ENCODE data around the gene IMMP2L. TPM values are rescaled to one million over a fixed set of nuclear protein-coding genes. Genes with fewer than 3 reads are reported as not detected.

The IMMP2L gene
- total and polyA plus RNA-seq, 2 of the 13 experiments (the other 11 are each of a cell fraction or from before 2014, with no cell fraction given) = 7.8 to 16.9 TPM

GRCh38 chr7:111392294-111392693 lies 170.0 kb downstream of the IMMP2L start:
- H3K4me3 ChIP-seq (replicated peaks in 1 of 3; ENCODE audit: insufficient read depth in 1 of 3, low read depth in 2 of 3, low read length in 3 of 3) = no peak overlapping the region
- H3K36me3 ChIP-seq (replicated peaks in 1 of 2; ENCODE audit: control insufficient read depth in 1 of 2, insufficient read depth in 2 of 2, low read length in 2 of 2) = no peaks in the 10 kb centered on the region
- POLR2A ChIA-PET = no interaction called here
- intact Hi-C loops (cut with micrococcal nuclease; ENCODE audit: unreplicated experiment) (no loop called here), in situ Hi-C loops (cut with HindIII; ENCODE audit: extremely low pct_ligation_motif_present, low pct_unique_long_range_greater_than_20kb) (no loop called here)
- TF ChIP-seq, protein P1, sequence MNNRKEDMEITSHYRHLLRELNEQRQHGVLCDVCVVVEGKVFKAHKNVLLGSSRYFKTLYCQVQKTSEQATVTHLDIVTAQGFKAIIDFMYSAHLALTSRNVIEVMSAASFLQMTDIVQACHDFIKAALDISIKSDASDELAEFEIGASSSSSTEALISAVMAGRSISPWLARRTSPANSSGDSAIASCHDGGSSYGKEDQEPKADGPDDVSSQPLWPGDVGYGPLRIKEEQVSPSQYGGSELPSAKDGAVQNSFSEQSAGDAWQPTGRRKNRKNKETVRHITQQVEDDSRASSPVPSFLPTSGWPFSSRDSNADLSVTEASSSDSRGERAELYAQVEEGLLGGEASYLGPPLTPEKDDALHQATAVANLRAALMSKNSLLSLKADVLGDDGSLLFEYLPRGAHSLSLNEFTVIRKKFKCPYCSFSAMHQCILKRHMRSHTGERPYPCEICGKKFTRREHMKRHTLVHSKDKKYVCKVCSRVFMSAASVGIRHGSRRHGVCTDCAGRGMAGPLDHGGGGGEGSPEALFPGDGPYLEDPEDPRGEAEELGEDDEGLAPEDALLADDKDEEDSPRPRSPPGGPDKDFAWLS (CRISPR knock-in tag; IDR thresholded peaks at IDR 0.05; ENCODE audit: borderline replicate concordance) = no peak
- TF ChIP-seq MTF2 (CRISPR knock-in tag; IDR thresholded peaks at IDR 0.05; ENCODE audit: borderline replicate concordance) (no peak), ZFP1 (CRISPR knock-in tag; IDR thresholded peaks at IDR 0.05) (no peak)
- H3K4me1 ChIP-seq (ENCODE audit: insufficient read depth, low read length) = no peaks in the 10 kb centered on the region
- H3K9me3 ChIP-seq (ENCODE audit: low read length) = no peaks in the 10 kb centered on the region
- no peaks in the 10 kb centered on the region for H3K79me2 ChIP-seq (ENCODE audit: insufficient read depth, low read length)
- WGBS (ENCODE audit: low lambda C conversion rate) = 9% methylated on average over 1 of the region's 1 CpG
- no peak overlapping the region for H3K4me2 ChIP-seq (ENCODE audit: low read depth, low read length)
- DNase-seq (ENCODE audit: low spot score) (no peak), ATAC-seq (no peak), FAIRE-seq (no peak)
- no peak overlapping the region for H3K27ac ChIP-seq (ENCODE audit: extremely low read length, insufficient read depth, low read length)
- no TSS peak for BruUV-seq (replicated peaks)
- no peaks in the 10 kb centered on the region for H3K27me3 ChIP-seq (ENCODE audit: control insufficient read depth in 1 of 2, insufficient read depth in 2 of 2, low read length in 2 of 2)
- no peak overlapping the region for H2AFZ ChIP-seq (ENCODE audit: low read length)
- CTCF ChIA-PET (ENCODE audit: low intra/inter-chr PET ratio, low total read pairs) = no interaction called here
- H3K9ac ChIP-seq (ENCODE audit: insufficient read depth, low read depth, low read length) = no peak overlapping the region
- no peaks in the 10 kb centered on the region for H4K20me1 ChIP-seq (ENCODE audit: insufficient read depth, low read length)

DNA sequence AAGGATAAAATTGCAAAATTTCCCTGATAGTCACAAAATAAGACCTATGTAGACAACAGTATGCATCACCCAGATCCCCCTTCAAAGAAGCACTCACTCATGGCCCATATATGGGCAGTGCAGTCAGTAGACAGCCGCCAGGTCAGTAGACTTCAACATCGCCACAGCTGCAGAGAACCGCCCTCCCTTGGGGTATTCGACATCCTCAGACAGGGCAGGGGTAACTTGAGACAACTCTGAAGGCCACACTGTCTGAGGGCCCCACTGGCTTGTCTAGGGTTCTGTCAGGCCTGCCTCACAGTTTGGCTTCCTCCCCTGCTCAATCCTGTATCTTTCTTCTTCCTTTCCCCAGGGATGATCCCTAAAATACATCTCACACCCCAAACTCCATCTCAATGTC lies 172.3 kb downstream of the IMMP2L start:
- intact Hi-C loops (cut with micrococcal nuclease; ENCODE audit: unreplicated experiment) = no loop called here
- WGBS (ENCODE audit: low lambda C conversion rate) = 80% methylated on average over 1 of the region's 4 CpGs
- DNase-seq (ENCODE audit: low spot score) (no peak), ATAC-seq (no peak), FAIRE-seq (no peak)
- Histone ChIP-seq H3K9me3 (ENCODE audit: low read length) (no peaks in the 10 kb centered on the region), H4K20me1 (ENCODE audit: insufficient read depth, low read length) (no peaks in the 10 kb centered on the region), H3K79me2 (ENCODE audit: insufficient read depth, low read length) (no peaks in the 10 kb centered on the region), H3K27me3 (ENCODE audit: control insufficient read depth in 1 of 2, insufficient read depth in 2 of 2, low read length in 2 of 2) (no peaks in the 10 kb centered on the region), H3K27ac (ENCODE audit: extremely low read length, insufficient read depth, low read length) (no peak overlapping the region), H3K4me3 (replicated peaks in 1 of 3; ENCODE audit: insufficient read depth in 1 of 3, low read depth in 2 of 3, low read length in 3 of 3) (no peak overlapping the region), H3K4me1 (ENCODE audit: insufficient read depth, low read length) (no peaks in the 10 kb centered on the region), H2AFZ (ENCODE audit: low read length) (no peak overlapping the region), H3K4me2 (ENCODE audit: low read depth, low read length) (no peak overlapping the region), H3K9ac (ENCODE audit: insufficient read depth, low read depth, low read length) (no peak overlapping the region), H3K36me3 (replicated peaks in 1 of 2; ENCODE audit: control insufficient read depth in 1 of 2, insufficient read depth in 2 of 2, low read length in 2 of 2) (no peaks in the 10 kb centered on the region)
- ChIA-PET POLR2A (no interaction called here), CTCF (ENCODE audit: low intra/inter-chr PET ratio, low total read pairs) (no interaction called here)
- in situ Hi-C loops (cut with HindIII; ENCODE audit: extremely low pct_ligation_motif_present, low pct_unique_long_range_greater_than_20kb) = no loop called here
- no TSS peak for BruUV-seq (replicated peaks)
- TF ChIP-seq, protein P2, sequence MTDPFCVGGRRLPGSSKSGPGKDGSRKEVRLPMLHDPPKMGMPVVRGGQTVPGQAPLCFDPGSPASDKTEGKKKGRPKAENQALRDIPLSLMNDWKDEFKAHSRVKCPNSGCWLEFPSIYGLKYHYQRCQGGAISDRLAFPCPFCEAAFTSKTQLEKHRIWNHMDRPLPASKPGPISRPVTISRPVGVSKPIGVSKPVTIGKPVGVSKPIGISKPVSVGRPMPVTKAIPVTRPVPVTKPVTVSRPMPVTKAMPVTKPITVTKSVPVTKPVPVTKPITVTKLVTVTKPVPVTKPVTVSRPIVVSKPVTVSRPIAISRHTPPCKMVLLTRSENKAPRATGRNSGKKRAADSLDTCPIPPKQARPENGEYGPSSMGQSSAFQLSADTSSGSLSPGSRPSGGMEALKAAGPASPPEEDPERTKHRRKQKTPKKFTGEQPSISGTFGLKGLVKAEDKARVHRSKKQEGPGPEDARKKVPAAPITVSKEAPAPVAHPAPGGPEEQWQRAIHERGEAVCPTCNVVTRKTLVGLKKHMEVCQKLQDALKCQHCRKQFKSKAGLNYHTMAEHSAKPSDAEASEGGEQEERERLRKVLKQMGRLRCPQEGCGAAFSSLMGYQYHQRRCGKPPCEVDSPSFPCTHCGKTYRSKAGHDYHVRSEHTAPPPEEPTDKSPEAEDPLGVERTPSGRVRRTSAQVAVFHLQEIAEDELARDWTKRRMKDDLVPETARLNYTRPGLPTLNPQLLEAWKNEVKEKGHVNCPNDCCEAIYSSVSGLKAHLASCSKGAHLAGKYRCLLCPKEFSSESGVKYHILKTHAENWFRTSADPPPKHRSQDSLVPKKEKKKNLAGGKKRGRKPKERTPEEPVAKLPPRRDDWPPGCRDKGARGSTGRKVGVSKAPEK (CRISPR knock-in tag; IDR thresholded peaks at IDR 0.05; ENCODE audit: borderline replicate concordance) = no peak
- no peak for TF ChIP-seq ZBTB44 (CRISPR knock-in tag; IDR thresholded peaks at IDR 0.05)
- no peak for TF ChIP-seq ZNF180 (CRISPR knock-in tag; IDR thresholded peaks at IDR 0.05; ENCODE audit: borderline replicate concordance, low read depth)
- no peak for TF ChIP-seq MATR3 (CRISPR knock-in tag; IDR thresholded peaks at IDR 0.05)
- TF ChIP-seq ZNF552 (CRISPR knock-in tag; IDR thresholded peaks at IDR 0.05; ENCODE audit: borderline replicate concordance) = no peak
- no peak for TF ChIP-seq KLF11 (CRISPR knock-in tag; IDR thresholded peaks at IDR 0.05)
- no peak for TF ChIP-seq BORCS8-MEF2B (CRISPR knock-in tag; IDR thresholded peaks at IDR 0.05)
- no peak for TF ChIP-seq ZNF570 (CRISPR knock-in tag; IDR thresholded peaks at IDR 0.05; ENCODE audit: borderline replicate concordance)

Measured in HepG2 (cell line).